NK-92 (cell line): ENCODE results near the gene SORCS3.

Experiments used
- DNase-seq: peaks from one replicate; lab custom pipeline; 2025; ENCODE audit not compliant: unreplicated experiment; lab: John Stamatoyannopoulos, UW

Gene SORCS3

DNA sequence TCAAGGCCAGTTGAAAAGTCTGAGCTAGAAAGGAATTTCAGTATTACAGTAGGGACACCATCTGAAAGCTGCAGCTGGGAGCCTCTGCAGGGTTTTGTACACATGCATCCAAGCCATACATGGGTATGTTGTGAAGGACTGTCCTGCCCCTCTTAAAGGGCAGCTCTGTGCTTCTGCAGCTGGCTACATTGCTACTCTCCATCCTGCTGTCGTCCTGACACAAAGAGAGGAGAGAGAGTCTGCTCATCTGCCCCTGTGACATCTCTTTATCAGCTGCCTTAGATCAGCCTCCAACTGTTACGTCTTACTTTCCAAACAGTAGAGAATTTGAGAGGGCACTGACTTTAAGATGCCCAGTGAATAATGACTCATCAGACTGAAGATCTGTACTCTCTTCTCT is 602.7 kb downstream of the SORCS3 start:
- no peak for DNase-seq

DNA sequence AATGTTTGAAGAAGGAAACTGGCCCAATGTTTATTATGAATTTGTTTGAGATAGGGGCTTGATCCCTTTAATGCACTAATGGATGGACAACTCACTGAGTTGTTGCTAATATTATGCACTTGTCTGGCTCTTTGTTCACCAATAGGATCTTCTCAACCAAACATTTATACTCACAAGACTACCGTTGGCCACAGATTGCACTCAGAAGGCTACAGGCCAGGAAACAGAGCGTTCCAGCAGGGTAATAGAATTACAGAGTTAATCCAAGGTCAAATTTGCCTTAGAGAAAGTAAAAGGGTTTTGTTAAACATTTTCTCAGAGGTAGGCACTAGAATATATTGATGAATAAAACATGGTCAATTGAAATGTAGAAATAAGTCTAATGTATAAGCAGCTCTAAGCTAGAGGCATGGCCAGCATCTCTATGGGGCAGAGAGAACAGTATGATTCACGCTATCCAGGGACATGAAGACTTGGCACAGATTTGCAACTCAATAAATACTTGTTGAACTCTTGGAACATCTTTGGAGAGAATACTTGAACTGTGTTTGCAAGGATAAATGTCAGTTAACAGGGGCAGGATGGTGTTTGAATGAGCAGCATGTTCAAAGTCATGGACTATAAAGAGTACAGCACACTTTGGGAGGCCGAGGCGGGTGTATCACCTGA is 606.9 kb downstream of the SORCS3 start:
- DNase-seq: no peak

DNA sequence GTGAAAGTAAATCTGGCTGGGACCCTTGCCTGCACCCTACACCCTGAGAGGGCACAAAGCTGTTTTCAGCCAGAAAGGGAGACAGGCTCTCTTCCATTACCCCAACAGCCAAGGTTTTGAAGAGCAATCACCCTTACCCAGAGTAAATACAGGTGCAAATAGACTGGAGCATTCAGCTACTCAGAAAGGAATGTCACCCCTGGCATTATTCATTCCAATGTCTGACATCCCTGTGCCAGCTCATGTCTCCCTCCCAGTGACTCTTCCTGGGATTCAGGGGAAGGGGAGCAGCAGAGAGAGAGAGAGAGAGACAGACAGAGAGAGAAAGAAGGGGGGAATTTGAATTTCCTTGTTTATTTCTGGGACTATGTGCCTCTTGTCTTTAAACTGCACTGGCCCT is 611.8 kb downstream of the SORCS3 start:
- DNase-seq: no peak

DNA sequence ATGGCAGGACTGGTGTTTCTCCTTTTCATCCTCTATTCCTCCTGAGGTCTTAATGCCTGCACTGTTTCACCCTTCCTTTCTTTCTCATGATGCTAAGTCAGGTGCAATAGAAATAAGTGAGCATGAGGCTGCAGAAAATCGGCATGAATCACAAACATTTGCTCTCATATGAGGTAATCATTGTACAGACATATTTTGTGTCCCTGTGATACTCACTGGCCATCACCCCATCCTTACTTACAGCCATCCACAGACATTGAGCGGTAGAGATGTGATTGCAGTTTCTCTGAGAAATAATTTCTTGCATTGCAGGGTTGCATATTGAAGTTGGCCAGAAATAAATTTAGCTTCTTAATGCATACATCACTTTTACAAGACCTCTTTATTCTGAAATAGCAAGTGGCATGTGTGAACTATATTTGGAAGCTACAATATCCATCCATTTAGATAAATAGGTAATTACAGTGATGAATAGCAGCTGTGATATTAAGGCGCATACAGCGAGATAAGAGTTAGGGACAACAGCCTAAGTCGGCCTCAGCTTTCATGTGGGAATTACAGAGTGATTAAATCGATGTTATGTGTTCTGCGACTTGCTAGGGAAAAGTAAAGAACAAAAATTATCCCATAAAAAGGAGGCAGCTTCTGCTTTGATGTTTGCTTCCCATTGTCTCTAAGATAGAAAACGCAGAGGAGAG is 612.6 kb downstream of the SORCS3 start:
- DNase-seq: no peak

DNA sequence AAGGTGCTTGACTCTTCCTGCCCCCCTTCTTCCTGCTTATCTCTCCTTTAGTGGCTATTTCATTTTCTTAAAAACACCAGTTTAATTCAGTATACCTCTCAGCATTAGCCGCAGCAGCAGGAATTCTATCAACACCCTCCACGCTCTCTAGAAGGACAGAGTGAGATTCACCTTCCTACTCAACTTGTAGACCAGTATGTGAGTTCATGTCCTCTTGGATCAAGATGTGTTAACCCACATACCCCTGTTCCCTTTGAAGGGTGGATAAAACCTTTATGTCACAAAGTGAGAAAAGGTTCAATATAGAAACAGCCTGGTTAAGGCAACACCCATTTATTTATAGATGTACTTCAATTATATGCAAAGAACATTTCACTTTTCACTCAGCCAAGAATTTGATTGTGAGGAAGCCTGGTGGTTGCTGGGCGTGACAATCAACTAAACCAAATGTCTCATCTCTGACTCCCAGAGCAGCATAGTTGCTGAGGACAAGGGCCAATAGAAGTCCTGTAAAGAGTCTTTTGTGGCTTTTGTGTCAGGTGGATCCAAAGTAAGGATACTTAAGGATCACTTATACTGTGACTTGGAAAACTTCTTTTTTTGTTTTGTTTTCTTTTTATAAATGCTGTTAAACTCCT is 617.1 kb downstream of the SORCS3 start:
- DNase-seq: no peak

DNA sequence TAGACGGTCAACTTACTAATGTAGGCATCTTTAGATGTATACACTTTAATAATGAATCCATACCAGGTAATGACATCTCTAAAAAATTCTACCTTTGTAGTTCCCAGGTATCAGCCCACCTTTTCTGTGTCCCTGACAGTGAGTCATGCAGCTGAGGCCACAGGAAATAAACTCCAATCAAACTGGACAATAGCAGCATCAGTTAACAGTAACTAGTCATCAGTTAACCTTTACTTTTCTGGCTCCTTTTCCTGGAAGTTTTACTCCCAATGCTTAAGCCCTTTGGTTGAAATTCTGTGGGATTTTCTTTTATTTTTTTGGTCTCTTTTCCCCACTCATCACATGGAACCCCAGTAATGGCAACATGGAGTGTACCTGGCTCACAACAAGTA is 617.6 kb downstream of the SORCS3 start:
- no peak for DNase-seq

DNA sequence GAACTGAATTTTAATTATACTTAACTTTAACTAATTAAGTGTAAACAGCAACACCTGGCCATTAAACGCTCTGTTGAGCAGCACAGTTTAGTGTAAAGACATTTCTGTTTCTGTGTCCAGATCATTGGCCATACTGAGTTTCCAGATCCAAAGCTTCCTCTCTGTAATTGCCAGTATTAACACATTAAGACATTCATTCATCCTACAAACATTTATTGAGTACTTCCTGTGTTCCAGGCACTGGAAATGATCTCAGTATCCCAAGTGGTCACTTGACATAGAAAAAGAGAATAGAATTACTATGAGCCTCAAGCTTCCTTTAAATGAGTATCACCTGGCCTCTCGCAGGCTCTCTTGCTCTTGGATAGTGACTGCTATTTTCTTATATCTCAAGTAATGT is 618.1 kb downstream of the SORCS3 start:
- no peak for DNase-seq

DNA sequence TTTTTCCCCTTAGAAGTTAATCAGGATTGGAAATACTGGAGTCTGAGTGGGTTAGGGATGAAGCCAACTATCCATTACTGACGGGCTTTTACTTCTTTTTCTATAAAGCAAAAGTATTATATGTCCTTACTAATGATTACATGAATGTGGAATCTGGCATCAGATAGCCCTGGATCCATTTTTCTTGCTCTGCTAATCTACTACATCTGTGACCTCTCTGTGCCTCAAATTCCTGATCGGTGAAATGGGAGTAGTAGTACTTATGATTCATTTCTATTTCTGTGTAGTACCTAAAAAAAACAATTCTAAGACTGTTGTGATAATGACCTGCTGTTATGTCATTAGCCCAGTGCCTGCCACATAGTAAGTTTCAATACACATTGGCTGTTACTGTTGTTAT is 621.6 kb downstream of the SORCS3 start:
- no peak for DNase-seq

DNA sequence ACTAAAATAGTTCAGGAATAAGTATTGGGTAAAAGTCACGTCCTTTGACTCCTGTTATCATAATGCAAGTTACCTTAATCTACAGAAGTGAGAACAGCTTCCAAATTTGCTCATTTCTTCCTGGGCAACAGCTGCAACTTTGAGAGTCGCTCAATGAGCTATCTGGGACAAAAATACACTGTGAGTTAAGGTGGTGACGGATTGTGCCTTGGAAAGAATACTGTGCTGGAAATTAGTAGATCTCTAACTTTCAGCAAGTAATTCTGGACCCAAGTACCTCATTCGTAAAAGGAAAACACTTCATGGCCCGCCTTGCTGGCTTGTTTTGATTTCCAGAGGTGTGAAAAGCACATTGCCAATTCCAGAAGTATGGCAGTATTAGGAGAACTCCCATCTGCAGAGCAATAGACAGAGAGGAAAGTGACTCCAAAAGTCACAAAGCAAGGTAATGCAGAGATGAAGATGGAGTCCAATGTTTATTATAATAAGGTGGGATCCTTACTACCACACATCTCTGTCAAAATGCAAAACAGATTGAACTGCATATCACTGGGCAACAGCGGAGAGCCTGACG is 626.0 kb downstream of the SORCS3 start:
- DNase-seq: no peak

DNA sequence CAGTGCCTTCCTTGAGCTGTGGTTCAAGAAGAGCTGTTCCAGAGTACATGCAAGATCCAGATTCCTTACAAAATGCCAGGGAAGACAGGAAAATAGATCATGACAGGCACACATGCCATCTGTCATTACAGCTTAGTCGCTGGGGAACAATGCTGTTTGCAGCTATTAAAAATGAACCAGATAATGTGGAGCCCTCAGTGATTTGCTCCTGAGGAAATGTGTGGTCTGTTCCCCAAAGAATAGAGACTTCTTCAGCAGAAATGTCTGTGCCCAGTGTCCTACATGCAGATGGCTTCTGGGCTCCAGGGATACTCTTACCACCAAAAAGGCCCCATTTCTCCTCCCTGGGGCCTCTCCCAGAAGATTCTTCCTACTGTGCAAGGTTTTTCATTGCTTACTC is 627.9 kb downstream of the SORCS3 start:
- no peak for DNase-seq

DNA sequence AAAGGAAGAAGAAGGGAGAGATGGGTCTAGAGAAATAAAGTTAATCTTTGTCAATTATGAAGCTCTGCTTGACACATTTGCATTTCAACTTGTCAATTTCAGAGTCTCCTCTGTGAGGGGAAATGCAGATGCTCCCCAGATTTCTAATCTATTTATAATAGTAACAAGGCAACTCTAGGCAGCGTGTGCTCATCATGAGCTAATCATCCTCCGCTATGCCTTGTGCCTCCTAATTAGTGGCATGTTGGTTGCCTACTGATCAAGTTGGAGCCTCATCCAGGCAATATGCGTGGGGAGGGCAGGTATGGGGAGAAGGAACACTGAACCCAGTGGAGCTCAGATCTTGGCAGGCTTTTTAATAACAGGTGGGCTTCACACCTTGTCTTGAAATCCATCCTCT is 628.6 kb downstream of the SORCS3 start:
- no peak for DNase-seq

DNA sequence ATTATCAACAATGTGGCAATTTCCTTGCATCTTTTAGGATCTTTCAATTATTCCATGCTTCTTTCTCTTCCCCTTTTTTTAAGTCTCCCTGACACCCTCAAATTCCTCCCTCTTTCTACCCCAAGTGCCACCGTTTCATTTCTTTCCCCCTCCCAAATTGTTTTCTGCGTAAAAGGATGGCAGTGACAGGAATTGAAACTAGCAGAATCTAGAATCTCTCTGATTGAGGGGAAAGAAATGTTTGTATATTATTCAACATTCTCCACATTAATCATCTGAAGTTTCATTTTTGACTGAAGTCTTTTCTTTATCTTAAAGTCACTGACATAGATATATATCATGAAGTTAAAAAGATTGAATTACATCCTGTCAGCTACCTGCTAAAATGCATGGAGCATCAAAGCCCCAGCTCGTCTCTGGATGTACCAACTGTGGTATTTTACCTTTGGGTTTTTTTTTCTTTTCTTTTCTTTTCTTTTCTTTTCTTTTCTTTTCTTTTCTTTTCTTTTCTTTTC is 633.5 kb downstream of the SORCS3 start:
- DNase-seq: no peak

DNA sequence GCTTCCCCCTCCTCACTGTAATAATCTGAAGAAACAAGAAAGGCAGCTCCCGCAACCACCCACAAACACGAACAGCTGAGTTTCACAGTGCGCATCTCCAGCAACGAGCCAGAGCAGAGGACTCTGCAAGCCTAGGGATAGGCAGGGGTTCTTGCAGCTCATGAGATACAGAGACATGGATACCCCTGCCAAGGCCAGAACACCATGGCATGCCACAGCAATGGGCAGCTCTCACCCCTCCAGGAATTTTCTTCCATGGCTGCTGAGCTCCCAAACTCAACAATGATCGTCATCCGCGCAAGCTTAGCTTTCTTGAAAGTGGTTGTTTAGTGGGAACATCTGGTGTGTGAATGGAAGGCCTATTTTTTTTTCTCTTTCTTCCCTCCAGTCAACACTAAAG is 637.3 kb downstream of the SORCS3 start:
- DNase-seq: no peak

DNA sequence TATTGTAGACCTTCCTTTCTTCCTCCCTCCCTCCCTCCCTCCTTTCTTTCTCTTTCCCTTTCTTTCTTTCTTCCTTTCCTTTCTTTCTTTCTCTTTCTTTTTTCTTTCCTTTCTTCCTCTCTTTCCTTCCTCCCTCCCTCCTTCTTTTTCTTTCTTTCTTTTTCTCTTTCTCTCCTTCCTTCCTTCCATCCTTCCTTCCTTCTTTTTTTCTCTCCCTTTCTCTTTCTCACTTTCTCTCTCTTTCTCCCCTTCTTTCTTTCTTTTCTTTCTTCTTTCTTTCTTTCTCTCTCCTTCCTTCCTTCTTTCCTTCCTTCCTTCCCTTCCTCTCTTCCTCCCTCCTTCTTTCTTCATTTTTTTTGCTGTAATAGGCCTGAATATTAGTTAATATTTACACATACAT is 638.0 kb downstream of the SORCS3 start:
- DNase-seq: no peak

DNA sequence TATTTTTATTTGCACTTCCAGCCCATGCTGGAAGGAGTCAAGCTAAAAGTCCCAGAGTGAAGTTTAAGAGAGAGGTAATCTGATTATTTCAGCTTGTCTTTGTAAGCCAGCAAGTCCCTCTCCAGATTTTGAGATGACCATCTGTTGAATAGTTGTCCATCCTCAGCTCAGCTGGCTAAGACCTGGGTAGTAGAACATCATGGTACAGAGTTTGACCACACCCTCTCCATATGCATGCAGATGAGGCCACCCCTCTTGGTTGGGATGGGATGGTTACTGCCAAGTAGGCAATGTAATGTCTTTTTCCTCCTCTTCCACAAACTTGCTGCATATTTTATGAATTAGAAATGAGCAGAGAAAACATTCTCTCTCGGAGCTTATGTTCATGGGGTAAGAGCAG is 639.8 kb downstream of the SORCS3 start:
- DNase-seq: no peak

DNA sequence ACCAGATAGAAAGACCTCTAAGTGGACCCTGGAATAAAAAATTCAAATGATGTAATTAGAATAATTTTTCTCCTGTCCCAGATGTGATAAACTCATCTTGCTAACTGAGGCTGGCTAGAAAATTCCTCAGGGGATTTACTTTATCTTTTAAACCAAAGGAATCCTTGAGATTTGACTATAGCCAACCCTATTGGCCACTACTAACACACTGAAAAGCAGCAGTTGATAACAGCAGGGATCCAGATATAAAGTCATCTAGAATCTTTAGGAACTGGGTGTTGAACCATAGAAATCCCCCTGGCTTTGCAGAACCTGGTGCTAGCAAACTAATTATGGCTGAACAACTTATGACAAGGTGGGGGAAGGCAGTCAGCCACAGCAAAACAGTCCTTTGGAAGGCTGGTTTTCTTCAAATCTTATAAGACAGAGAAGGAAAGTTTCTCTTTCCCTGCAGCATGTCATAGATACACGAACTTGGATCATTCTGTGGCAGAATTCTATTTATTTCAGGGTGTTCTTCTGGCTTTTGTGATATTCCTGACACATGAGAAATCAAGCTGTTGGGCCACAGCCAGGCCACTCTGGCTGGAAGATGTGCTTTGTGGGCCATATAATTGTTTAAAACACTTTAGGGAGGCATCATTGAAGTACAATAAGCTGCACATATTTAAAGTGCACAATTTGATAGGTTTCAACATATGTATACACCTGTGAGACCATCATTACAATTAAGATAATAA is 643.6 kb downstream of the SORCS3 start:
- no peak for DNase-seq

DNA sequence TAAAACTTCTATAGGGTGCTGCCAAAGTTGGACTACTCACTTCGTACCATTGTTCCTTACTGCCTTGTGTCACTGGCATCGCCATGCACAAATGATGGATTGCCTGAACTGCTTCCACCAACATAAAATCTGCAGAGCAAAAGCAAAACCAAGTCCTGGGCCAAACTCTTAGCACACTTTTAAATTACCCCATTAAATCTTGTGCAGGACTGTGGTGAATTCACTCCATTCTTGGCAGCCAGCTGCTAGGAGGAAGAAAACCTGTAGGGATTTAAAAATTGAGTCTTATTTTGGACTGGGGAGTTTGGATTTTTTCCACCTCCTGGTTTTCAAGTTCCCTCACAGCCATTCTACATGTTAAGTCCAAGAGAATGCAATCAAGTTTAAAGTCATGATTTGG is 646.9 kb downstream of the SORCS3 start:
- no peak for DNase-seq

DNA sequence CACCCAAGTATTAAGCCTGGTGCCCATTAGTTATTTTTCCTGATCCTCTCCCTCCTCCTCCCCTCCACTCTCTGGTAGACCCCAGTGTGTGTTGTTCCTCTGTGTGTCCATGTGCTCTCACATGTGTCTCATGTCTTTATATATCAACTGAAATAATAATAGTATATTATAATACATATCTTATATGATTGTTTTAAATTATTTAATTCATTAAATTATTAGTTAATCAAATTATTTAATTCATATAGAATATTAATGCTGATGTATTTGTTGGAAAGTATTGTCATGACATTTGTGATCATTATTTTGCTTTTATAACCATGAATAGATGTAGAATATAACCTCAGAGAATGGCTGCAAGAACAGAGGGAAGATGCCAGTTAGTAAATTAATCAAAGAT is 647.5 kb downstream of the SORCS3 start:
- DNase-seq: no peak

DNA sequence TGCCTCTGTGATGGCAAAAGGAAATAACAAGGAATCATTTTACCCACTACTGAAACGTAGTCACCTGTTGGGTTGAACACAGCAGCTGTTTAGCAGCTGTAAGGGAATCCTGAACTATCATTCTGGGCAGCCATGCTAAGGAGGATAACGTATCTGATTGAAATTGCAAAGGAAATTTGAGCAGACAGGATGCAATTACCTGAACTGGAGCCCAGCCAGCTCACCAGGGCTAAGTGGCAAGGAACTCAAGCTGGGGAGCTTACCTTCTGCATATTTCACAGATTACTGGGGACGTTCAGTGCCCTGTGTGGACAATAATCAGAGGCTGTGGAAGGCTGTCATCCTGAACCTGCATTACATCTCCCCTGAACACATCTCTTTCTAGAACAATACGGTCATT is 650.5 kb downstream of the SORCS3 start:
- DNase-seq: no peak

DNA sequence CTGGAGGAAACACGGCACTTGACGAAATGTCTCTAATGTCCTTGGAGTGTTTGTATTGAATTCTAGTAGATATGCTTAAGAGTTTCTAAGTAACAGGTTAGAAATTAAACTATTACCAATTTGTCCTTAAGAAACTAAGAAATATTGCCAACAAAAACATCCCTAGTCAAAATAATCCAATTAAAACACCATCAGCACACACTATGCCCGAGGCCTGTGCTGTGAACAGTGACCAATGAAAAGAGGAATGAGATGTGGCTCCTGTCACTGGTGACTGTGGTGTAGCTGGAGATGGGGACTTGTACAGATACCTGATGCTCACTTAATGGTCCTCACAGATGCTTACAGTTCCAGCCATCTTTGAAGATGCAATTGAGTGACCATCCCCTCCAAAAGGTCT is 651.1 kb downstream of the SORCS3 start:
- no peak for DNase-seq
